HG03558 (cell line): Measurements from ENCODE around the gene ELP1.
"Not testable (repeated sequence)": the region's sequence is repeated elsewhere in the genome, so short reads cannot be mapped to it uniquely, and the experiment has no call there.

Experiments
- ATAC-seq: cut with Tn5 transposase; IDR thresholded peaks from one replicate; pipeline ENCODE4 v1.9.1; 2021; ENCODE audit warnings: moderate number of reproducible peaks; ENCODE audit not compliant: unreplicated experiment; ENCODE audit errors: extremely low read depth

The ELP1 gene

GRCh38 chr9:108855888-108856287 lies 78.0 kb downstream of the ELP1 start, which contains the start of gene ACTL7B:
TSS of gene ACTL7B (minus strand) at chr9:108855986. CDS start at chr9:108855930, 56 bp downstream.
- no peak for ATAC-seq

- no peak for ATAC-seq
Measured at GRCh38 chr9:108855529-108855886, 78.4 kb downstream of the ELP1 start.

- no peak for ATAC-seq
Measured at GRCh38 chr9:108854641-108855528, 79.0 kb downstream of the ELP1 start.

GRCh38 chr9:108854094-108854493 lies 79.8 kb downstream of the ELP1 start:
- ATAC-seq = no peak

GRCh38 chr9:108852079-108852478 lies 81.8 kb downstream of the ELP1 start:
- ATAC-seq = no peak

GRCh38 chr9:108851138-108851537 lies 82.8 kb downstream of the ELP1 start:
- ATAC-seq = no peak

GRCh38 chr9:108850293-108850897 lies 83.5 kb downstream of the ELP1 start:
- ATAC-seq = no peak

- not testable (repeated sequence) for ATAC-seq
Measured at GRCh38 chr9:108848296-108848695, 85.6 kb downstream of the ELP1 start.

- no peak for ATAC-seq
Measured at GRCh38 chr9:108845947-108846346, 88.0 kb downstream of the ELP1 start.

GRCh38 chr9:108845507-108845906 lies 88.4 kb downstream of the ELP1 start:
- no peak for ATAC-seq

- no peak for ATAC-seq
Measured at GRCh38 chr9:108844856-108845255, 89.1 kb downstream of the ELP1 start.

GRCh38 chr9:108844391-108844790 lies 89.5 kb downstream of the ELP1 start:
- ATAC-seq = no peak

GRCh38 chr9:108842610-108843295 lies 91.2 kb downstream of the ELP1 start:
- ATAC-seq = no peak

GRCh38 chr9:108839561-108839960 lies 94.4 kb downstream of the ELP1 start:
- ATAC-seq = not testable (repeated sequence)

- ATAC-seq = no peak
Measured at GRCh38 chr9:108838017-108838416, 95.9 kb downstream of the ELP1 start.

- no peak for ATAC-seq
Measured at GRCh38 chr9:108837530-108837929, 96.4 kb downstream of the ELP1 start.

- ATAC-seq = no peak
Measured at GRCh38 chr9:108836781-108837180, 97.1 kb downstream of the ELP1 start.

- ATAC-seq = no peak
Measured at GRCh38 chr9:108836319-108836718, 97.6 kb downstream of the ELP1 start.

- ATAC-seq = no peak
Measured at GRCh38 chr9:108835831-108836230, 98.1 kb downstream of the ELP1 start.

- no peak for ATAC-seq
Measured at GRCh38 chr9:108834959-108835665, 98.8 kb downstream of the ELP1 start.

GRCh38 chr9:108832179-108832500 lies 101.8 kb downstream of the ELP1 start:
- no peak for ATAC-seq
